C4-2B (cell line): ENCODE data around the gene KRT80.

Experiments
- CTCF ChIP-seq: fragments of 450-650 bp; conservative IDR thresholded peaks from 2 replicates; pipeline ENCODE4 v1.5.1; 2017; ENCODE audit warnings: mild to moderate bottlenecking
- ZFX ChIP-seq: fragments of 450-650 bp; IDR thresholded peaks from 2 replicates; pipeline ENCODE4 v1.6.1; 2017

GRCh38 chr12:52187640-52188039 is 4.2 kb downstream of the KRT80 start:
- no peak for TF ChIP-seq CTCF
- TF ChIP-seq ZFX = no peak
